SK-N-MC (cell line): ENCODE results near the gene PACRG.

ENCODE experiments used
- DNase-seq: peaks from one replicate; pipeline ENCODE4 v3.0.0-alpha.2; 2011; ENCODE audit warnings: low read depth, low spot score
- H3K27ac ChIP-seq: fragments of 200-600 bp; sonication (generic); 2 replicates; pipeline ENCODE4 v1.5.1; 2016; ENCODE audit warnings: mixed run types
- H3K36me3 ChIP-seq: fragments of 200-600 bp; sonication (generic); 2 replicates; pipeline ENCODE4 v1.6.1; 2017; ENCODE audit warnings: antibody characterized with exemption, low read length, mixed read lengths; ENCODE audit not compliant: insufficient read depth
- H3K4me3 ChIP-seq: fragments of 200-600 bp; sonication (generic); 2 replicates; pipeline ENCODE4 v1.5.1; 2016
- H3K9ac ChIP-seq: fragments of 200-600 bp; sonication (generic); 2 replicates; pipeline ENCODE4 v1.8.0; 2017; ENCODE audit warnings: mixed run types, mixed read lengths; ENCODE audit not compliant: insufficient read length
- H3K9me3 ChIP-seq: fragments of 200-600 bp; sonication (generic); 2 replicates; pipeline ENCODE4 v1.6.1; 2017; ENCODE audit warnings: low read depth, mild to moderate bottlenecking, antibody characterized with exemption, low read length, moderate library complexity, mixed read lengths
- EZH2 ChIP-seq: fragments of 200-600 bp; sonication (generic); IDR thresholded peaks from one replicate; pipeline ENCODE4 v1.6.1; 2017; ENCODE audit warnings: antibody characterized with exemption
- FOXP2 ChIP-seq: optimal IDR thresholded peaks from 2 replicates; pipeline ENCODE3; 2011; ENCODE audit warnings: mild to moderate bottlenecking, moderate library complexity; ENCODE audit not compliant: insufficient read depth; ENCODE audit errors: extremely low read length, control extremely low read depth
- POLR2AphosphoS5 ChIP-seq: IDR thresholded peaks from 2 replicates; pipeline ENCODE4 v1.6.1; 2012; ENCODE audit warnings: mild to moderate bottlenecking, low read depth, low read length, borderline replicate concordance

Gene PACRG

GRCh38 chr6:163301726-163302635, 574.2 kb downstream of the PACRG start:
- H3K9me3 ChIP-seq: no peaks in the 10 kb centered on the region
- no peak overlapping the region for H3K27ac ChIP-seq
- H3K36me3 ChIP-seq: no peaks in the 10 kb centered on the region
- TF ChIP-seq EZH2 (no peak), POLR2AphosphoS5 (no peak), FOXP2 (no peak)
- no peak overlapping the region for H3K4me3 ChIP-seq
- H3K9ac ChIP-seq: no peak overlapping the region
- DNase-seq: no peak

GRCh38 chr6:163302747-163303146, 575.0 kb downstream of the PACRG start:
- H3K9ac ChIP-seq: no peak overlapping the region
- TF ChIP-seq EZH2 (no peak), POLR2AphosphoS5 (no peak), FOXP2 (no peak)
- no peak for DNase-seq
- H3K36me3 ChIP-seq: no peaks in the 10 kb centered on the region
- no peaks in the 10 kb centered on the region for H3K9me3 ChIP-seq
- H3K4me3 ChIP-seq: no peak overlapping the region
- no peak overlapping the region for H3K27ac ChIP-seq

- H3K36me3 ChIP-seq: no peaks in the 10 kb centered on the region
- no peak overlapping the region for H3K27ac ChIP-seq
- no peak overlapping the region for H3K4me3 ChIP-seq
- TF ChIP-seq FOXP2: no peak
- no peak for TF ChIP-seq EZH2
- TF ChIP-seq POLR2AphosphoS5: no peak
- no peaks in the 10 kb centered on the region for H3K9me3 ChIP-seq
- no peak for DNase-seq
- H3K9ac ChIP-seq: no peak overlapping the region
These were observed 578.2 kb downstream of the PACRG start for GRCh38 chr6:163306000-163306399.

GRCh38 chr6:163308629-163309440, 581.1 kb downstream of the PACRG start:
- Histone ChIP-seq H3K4me3 (no peak overlapping the region), H3K9me3 (no peaks in the 10 kb centered on the region), H3K9ac (no peak overlapping the region), H3K27ac (no peak overlapping the region), H3K36me3 (no peaks in the 10 kb centered on the region)
- TF ChIP-seq EZH2: no peak
- TF ChIP-seq POLR2AphosphoS5: no peak
- no peak for TF ChIP-seq FOXP2
- no peak for DNase-seq

GRCh38 chr6:163309491-163310026, 581.8 kb downstream of the PACRG start:
- H3K9ac ChIP-seq: no peak overlapping the region
- no peak for DNase-seq
- H3K36me3 ChIP-seq: no peaks in the 10 kb centered on the region

GRCh38 chr6:163310096-163310972, 582.6 kb downstream of the PACRG start:
- DNase-seq: no peak
- no peaks in the 10 kb centered on the region for H3K9me3 ChIP-seq
- H3K36me3 ChIP-seq: no peaks in the 10 kb centered on the region
- no peak overlapping the region for H3K9ac ChIP-seq
- H3K4me3 ChIP-seq: no peak overlapping the region
- no peak overlapping the region for H3K27ac ChIP-seq
- TF ChIP-seq FOXP2 (no peak), EZH2 (no peak), POLR2AphosphoS5 (no peak)

More at GRCh38 chr6:163309491-163310026, 581.8 kb downstream of the PACRG start:
- no peak for TF ChIP-seq FOXP2
- H3K9me3 ChIP-seq: no peaks in the 10 kb centered on the region
- no peak overlapping the region for H3K4me3 ChIP-seq
- H3K27ac ChIP-seq: no peak overlapping the region

GRCh38 chr6:163310973-163311383, 583.2 kb downstream of the PACRG start:
- Histone ChIP-seq H3K4me3 (no peak overlapping the region), H3K27ac (no peak overlapping the region), H3K9me3 (no peaks in the 10 kb centered on the region), H3K36me3 (no peaks in the 10 kb centered on the region), H3K9ac (no peak overlapping the region)
- TF ChIP-seq EZH2: no peak
- no peak for TF ChIP-seq FOXP2
- TF ChIP-seq POLR2AphosphoS5: no peak
- DNase-seq: no peak

- no peak for DNase-seq
- no peak overlapping the region for H3K27ac ChIP-seq
- H3K9me3 ChIP-seq: no peaks in the 10 kb centered on the region
- no peaks in the 10 kb centered on the region for H3K36me3 ChIP-seq
- no peak overlapping the region for H3K4me3 ChIP-seq
- no peak for TF ChIP-seq EZH2
- TF ChIP-seq FOXP2: no peak
- no peak for TF ChIP-seq POLR2AphosphoS5
- no peak overlapping the region for H3K9ac ChIP-seq
These were observed 584.1 kb downstream of the PACRG start for GRCh38 chr6:163311830-163312229.
